ENCODE measurements around the gene SCGB1D2. TPM values are rescaled to one million over a fixed set of nuclear protein-coding genes. Genes with fewer than 3 reads are reported as not detected.
"Not testable (repeated sequence)": the region's sequence is repeated elsewhere in the genome, so short reads cannot be mapped to it uniquely, and the experiment has no call there.

The SCGB1D2 gene
- polyA plus RNA-seq (ENCODE audit: insufficient read length in 12 of 12), result under 1 TPM in 1 of 12 donors, not detected in 11; 0.34 TPM
- long read RNA-seq, donor 1, partial matches to known transcripts, result 0 of 1 reads
- long read RNA-seq, donor 1, other reads (novel, unspliced or antisense), result 0 of 1 reads
- long read RNA-seq, donor 2, result 0 reads
- long read RNA-seq, donor 3, result 0 reads
- long read RNA-seq, donor 4, result 0 reads
- long read RNA-seq, donor 5, result 0 reads
- long read RNA-seq, donor 6, result 0 reads
- long read RNA-seq, donor 7, result 0 reads
- long read RNA-seq, donor 8, result 0 reads
- long read RNA-seq, donor 9, result 0 reads
- long read RNA-seq, donor 10, result 0 reads
- long read RNA-seq, donor 11, result 0 reads

GRCh38 chr11:62242021-62242420 is at the start of gene SCGB1D2:
Gene SCGB1D2 (plus strand): TSS chr11:62242239. CDS start chr11:62242308, 69 bp downstream.
- no peak for DNase-seq

- no peak for DNase-seq
Observed at GRCh38 chr11:62193952-62194351, 48.1 kb upstream of the SCGB1D2 start.

GRCh38 chr11:62195010-62195409 is 47.0 kb upstream of the SCGB1D2 start:
- not testable (repeated sequence) for DNase-seq

GRCh38 chr11:62195945-62196344 is 46.1 kb upstream of the SCGB1D2 start:
- DNase-seq, result no peak

- not testable (repeated sequence) for DNase-seq
Observed at GRCh38 chr11:62197400-62197799, 44.6 kb upstream of the SCGB1D2 start.

GRCh38 chr11:62201376-62201775 is 40.7 kb upstream of the SCGB1D2 start:
- DNase-seq, result no peak

GRCh38 chr11:62202910-62203309 is 39.1 kb upstream of the SCGB1D2 start:
- no peak for DNase-seq

GRCh38 chr11:62204430-62204829 is 37.6 kb upstream of the SCGB1D2 start:
- DNase-seq, result no peak

GRCh38 chr11:62205441-62205840 is 36.6 kb upstream of the SCGB1D2 start:
- DNase-seq, result no peak

- DNase-seq, result not testable (repeated sequence)
Observed at GRCh38 chr11:62206276-62207066, 35.6 kb upstream of the SCGB1D2 start.

GRCh38 chr11:62208785-62209144 is 33.3 kb upstream of the SCGB1D2 start:
- no peak for DNase-seq

GRCh38 chr11:62217191-62217748 is 24.8 kb upstream of the SCGB1D2 start:
- DNase-seq, result no peak

GRCh38 chr11:62221498-62221897 is 20.5 kb upstream of the SCGB1D2 start:
- DNase-seq, result no peak

- DNase-seq, result no peak
Observed at GRCh38 chr11:62223095-62223494, 18.9 kb upstream of the SCGB1D2 start.

- no peak for DNase-seq
Observed at GRCh38 chr11:62233730-62234129, 8.3 kb upstream of the SCGB1D2 start.

- DNase-seq, result no peak
Observed at GRCh38 chr11:62236187-62236586, 5.9 kb upstream of the SCGB1D2 start.

- DNase-seq, result no peak
Observed at GRCh38 chr11:62237499-62237898, 4.5 kb upstream of the SCGB1D2 start.

- no peak for DNase-seq
Observed at GRCh38 chr11:62238151-62238550, 3.9 kb upstream of the SCGB1D2 start.

GRCh38 chr11:62241095-62241494 is 944 bp upstream of the SCGB1D2 start:
- no peak for DNase-seq

- no peak for DNase-seq
Observed at GRCh38 chr11:62245271-62245753, 3.3 kb downstream of the SCGB1D2 start.

GRCh38 chr11:62251698-62252097 is 9.7 kb downstream of the SCGB1D2 start:
- no peak for DNase-seq

GRCh38 chr11:62253999-62254542 is 12.0 kb downstream of the SCGB1D2 start:
- DNase-seq, result no peak
